ENCODE measurements around the gene PIP5KL1.

DNA sequence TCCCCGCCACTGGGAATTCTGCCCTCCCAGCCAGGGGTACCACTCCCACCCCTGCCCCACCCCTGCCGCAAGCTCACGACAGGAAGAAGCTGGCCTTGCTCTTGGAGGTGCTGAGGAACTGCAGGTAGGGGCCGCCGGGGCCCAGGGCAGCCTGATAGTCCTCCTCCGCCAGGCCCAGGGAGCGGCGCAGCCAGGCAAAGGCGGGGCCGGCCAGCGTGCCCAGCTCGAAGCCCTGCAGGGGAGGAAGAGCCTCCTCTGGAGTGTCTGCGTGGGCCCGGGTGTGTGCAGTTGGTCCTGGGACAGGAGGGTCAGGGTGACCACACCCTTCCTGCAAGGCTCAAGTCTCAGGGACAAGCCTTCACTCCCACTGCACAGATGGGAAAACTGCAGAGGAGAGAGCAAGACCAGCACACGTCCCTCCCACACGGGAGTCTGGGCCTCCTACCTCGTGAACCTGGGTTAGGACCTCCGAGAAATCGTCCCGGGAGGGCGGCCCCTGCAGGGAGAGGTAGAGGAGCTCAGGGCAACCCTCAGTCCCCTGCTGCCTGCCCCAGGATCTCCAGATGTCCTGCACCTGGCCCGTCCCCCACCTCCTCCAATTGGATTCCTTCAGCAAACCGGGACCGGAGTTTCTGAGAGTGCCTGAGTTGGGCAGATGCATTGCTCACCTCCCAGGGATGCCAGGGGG is 2.4 kb downstream of the PIP5KL1 start:
- TF ChIP-seq, protein P1, sequence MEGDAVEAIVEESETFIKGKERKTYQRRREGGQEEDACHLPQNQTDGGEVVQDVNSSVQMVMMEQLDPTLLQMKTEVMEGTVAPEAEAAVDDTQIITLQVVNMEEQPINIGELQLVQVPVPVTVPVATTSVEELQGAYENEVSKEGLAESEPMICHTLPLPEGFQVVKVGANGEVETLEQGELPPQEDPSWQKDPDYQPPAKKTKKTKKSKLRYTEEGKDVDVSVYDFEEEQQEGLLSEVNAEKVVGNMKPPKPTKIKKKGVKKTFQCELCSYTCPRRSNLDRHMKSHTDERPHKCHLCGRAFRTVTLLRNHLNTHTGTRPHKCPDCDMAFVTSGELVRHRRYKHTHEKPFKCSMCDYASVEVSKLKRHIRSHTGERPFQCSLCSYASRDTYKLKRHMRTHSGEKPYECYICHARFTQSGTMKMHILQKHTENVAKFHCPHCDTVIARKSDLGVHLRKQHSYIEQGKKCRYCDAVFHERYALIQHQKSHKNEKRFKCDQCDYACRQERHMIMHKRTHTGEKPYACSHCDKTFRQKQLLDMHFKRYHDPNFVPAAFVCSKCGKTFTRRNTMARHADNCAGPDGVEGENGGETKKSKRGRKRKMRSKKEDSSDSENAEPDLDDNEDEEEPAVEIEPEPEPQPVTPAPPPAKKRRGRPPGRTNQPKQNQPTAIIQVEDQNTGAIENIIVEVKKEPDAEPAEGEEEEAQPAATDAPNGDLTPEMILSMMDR (IDR thresholded peaks at IDR 0.05; ENCODE audit: poor library complexity), result no peak
- no peak for TF ChIP-seq EZH2phosphoT487 (IDR thresholded peaks at IDR 0.05; ENCODE audit: low read depth, severe bottlenecking, unreplicated experiment)
